ENCODE data around the gene HAPLN2. TPM values are rescaled to one million over a fixed set of nuclear protein-coding genes. Genes with fewer than 3 reads are reported as not detected.

Gene HAPLN2
- polyA plus RNA-seq, 3 donors from 2014 or later = not detected

- Mint-ChIP-seq H3K4me3 (no peak overlapping the region), H3K4me1 (peaks cover 11 to 18% of the 10 kb centered on the region in 2 donors), H3K9me3 (no peaks in the 10 kb centered on the region), H3K27ac (no peak overlapping the region), H3K27me3 (ENCODE audit: low read depth in 3 of 3) (peaks cover 20 to 30% (median 27%) of the 10 kb centered on the region in 3 donors), H3K36me3 (no peaks in the 10 kb centered on the region)
- no peak for DNase-seq
These were observed 19.2 kb downstream of the HAPLN2 start for GRCh38 chr1:156638189-156638985.

- no peaks in the 10 kb centered on the region for H3K36me3 Mint-ChIP-seq
- H3K27me3 Mint-ChIP-seq (ENCODE audit: low read depth in 3 of 3) = peaks cover 14 to 31% (median 28%) of the 10 kb centered on the region in 3 donors
- no peaks in the 10 kb centered on the region for H3K9me3 Mint-ChIP-seq
- peaks cover 15 to 25% of the 10 kb centered on the region in 2 donors for H3K4me1 Mint-ChIP-seq
- no peak for DNase-seq
- no peak overlapping the region for H3K4me3 Mint-ChIP-seq
- H3K27ac Mint-ChIP-seq = no peak overlapping the region
These were observed 20.4 kb downstream of the HAPLN2 start for GRCh38 chr1:156639601-156640101.

- peak overlapping the region; percentile 38 to 59 (median 48) for H3K4me3 Mint-ChIP-seq
- no peak overlapping the region for H3K27ac Mint-ChIP-seq
- no peaks in the 10 kb centered on the region for H3K36me3 Mint-ChIP-seq
- peaks cover 15 to 25% of the 10 kb centered on the region in 2 donors for H3K4me1 Mint-ChIP-seq
- H3K9me3 Mint-ChIP-seq = no peaks in the 10 kb centered on the region
- H3K27me3 Mint-ChIP-seq (ENCODE audit: low read depth in 3 of 3) = peaks cover 18 to 39% (median 38%) of the 10 kb centered on the region in 3 donors
- DNase-seq = no peak
These were observed 21.9 kb downstream of the HAPLN2 start for GRCh38 chr1:156640842-156641706.

- Mint-ChIP-seq H3K9me3 (no peaks in the 10 kb centered on the region), H3K27me3 (ENCODE audit: low read depth in 3 of 3) (peaks cover 20 to 38% (median 34%) of the 10 kb centered on the region in 3 donors), H3K36me3 (no peaks in the 10 kb centered on the region), H3K4me1 (peaks cover 15 to 25% of the 10 kb centered on the region in 2 donors), H3K27ac (no peak within 1 kb of the TSS), H3K4me3 (peak within 1 kb of the TSS; percentile 48 to 70 (median 59))
- DNase-seq = no peak
These were observed 22.6 kb downstream of the HAPLN2 start, which contains the start of gene BCAN for GRCh38 chr1:156641761-156642264. Gene BCAN (plus strand): TSS chr1:156642117. CDS start chr1:156646055, 3,938 bp downstream.

GRCh38 chr1:156642265-156643048 lies 23.2 kb downstream of the HAPLN2 start:
- H3K27me3 Mint-ChIP-seq (ENCODE audit: low read depth in 3 of 3) = peaks cover 20 to 38% (median 34%) of the 10 kb centered on the region in 3 donors
- H3K36me3 Mint-ChIP-seq = no peaks in the 10 kb centered on the region
- peak overlapping the region in 4 of 5 donors; percentile 55 to 70 (median 60) for H3K4me3 Mint-ChIP-seq
- no peak for DNase-seq
- no peaks in the 10 kb centered on the region for H3K9me3 Mint-ChIP-seq
- H3K27ac Mint-ChIP-seq = no peak overlapping the region
- peaks cover 15 to 25% of the 10 kb centered on the region in 2 donors for H3K4me1 Mint-ChIP-seq

GRCh38 chr1:156643049-156643777 lies 24.0 kb downstream of the HAPLN2 start:
- H3K27ac Mint-ChIP-seq = no peak overlapping the region
- H3K4me1 Mint-ChIP-seq = peaks cover 15 to 25% of the 10 kb centered on the region in 2 donors
- H3K27me3 Mint-ChIP-seq (ENCODE audit: low read depth in 3 of 3) = peaks cover 25 to 40% (median 35%) of the 10 kb centered on the region in 3 donors
- no peak for DNase-seq
- peak overlapping the region in 2 of 5 donors; percentile 55 to 56 for H3K4me3 Mint-ChIP-seq
- H3K9me3 Mint-ChIP-seq = no peaks in the 10 kb centered on the region
- no peaks in the 10 kb centered on the region for H3K36me3 Mint-ChIP-seq

- Mint-ChIP-seq H3K9me3 (no peaks in the 10 kb centered on the region), H3K27me3 (ENCODE audit: low read depth in 3 of 3) (peaks cover 23 to 38% (median 35%) of the 10 kb centered on the region in 3 donors), H3K36me3 (no peaks in the 10 kb centered on the region), H3K4me1 (peaks cover 15 to 25% of the 10 kb centered on the region in 2 donors), H3K27ac (no peak overlapping the region), H3K4me3 (peak overlapping the region in 1 of 5 donors; percentile 23)
- DNase-seq = no peak
These were observed 24.5 kb downstream of the HAPLN2 start for GRCh38 chr1:156643778-156644092.

GRCh38 chr1:156644146-156644545 lies 24.9 kb downstream of the HAPLN2 start:
- Mint-ChIP-seq H3K27ac (peak overlapping the region in 1 of 6 donors; percentile 6), H3K9me3 (no peaks in the 10 kb centered on the region), H3K4me3 (no peak overlapping the region), H3K4me1 (peaks cover 15 to 25% of the 10 kb centered on the region in 2 donors), H3K36me3 (no peaks in the 10 kb centered on the region), H3K27me3 (ENCODE audit: low read depth in 3 of 3) (peaks cover 21 to 39% (median 35%) of the 10 kb centered on the region in 3 donors)
- no peak for DNase-seq

GRCh38 chr1:156644640-156645039 lies 25.4 kb downstream of the HAPLN2 start:
- Mint-ChIP-seq H3K4me1 (peaks cover 15 to 25% of the 10 kb centered on the region in 2 donors), H3K27me3 (ENCODE audit: low read depth in 3 of 3) (peaks cover 18 to 37% (median 35%) of the 10 kb centered on the region in 3 donors), H3K36me3 (no peaks in the 10 kb centered on the region), H3K4me3 (no peak overlapping the region), H3K9me3 (no peaks in the 10 kb centered on the region), H3K27ac (peak overlapping the region in 1 of 6 donors; percentile 6)
- DNase-seq = no peak

- no peaks in the 10 kb centered on the region for H3K36me3 Mint-ChIP-seq
- H3K4me3 Mint-ChIP-seq = no peak overlapping the region
- no peak overlapping the region for H3K27ac Mint-ChIP-seq
- DNase-seq = no peak
- peaks cover 15 to 25% of the 10 kb centered on the region in 2 donors for H3K4me1 Mint-ChIP-seq
- H3K27me3 Mint-ChIP-seq (ENCODE audit: low read depth in 3 of 3) = peaks cover 13 to 36% (median 30%) of the 10 kb centered on the region in 3 donors
- no peaks in the 10 kb centered on the region for H3K9me3 Mint-ChIP-seq
These were observed 25.8 kb downstream of the HAPLN2 start for GRCh38 chr1:156645056-156645455.

- Mint-ChIP-seq H3K36me3 (no peaks in the 10 kb centered on the region), H3K4me1 (peaks cover 15 to 25% of the 10 kb centered on the region in 2 donors), H3K9me3 (no peaks in the 10 kb centered on the region), H3K27me3 (ENCODE audit: low read depth in 3 of 3) (peaks cover 15 to 36% (median 28%) of the 10 kb centered on the region in 3 donors), H3K27ac (no peak overlapping the region), H3K4me3 (no peak overlapping the region)
- no peak for DNase-seq
These were observed 26.5 kb downstream of the HAPLN2 start for GRCh38 chr1:156645666-156646065.

- no peak overlapping the region for H3K4me3 Mint-ChIP-seq
- H3K36me3 Mint-ChIP-seq = no peaks in the 10 kb centered on the region
- H3K9me3 Mint-ChIP-seq = no peaks in the 10 kb centered on the region
- no peak overlapping the region for H3K27ac Mint-ChIP-seq
- H3K4me1 Mint-ChIP-seq = peaks cover 12 to 18% of the 10 kb centered on the region in 2 donors
- no peak for DNase-seq
- H3K27me3 Mint-ChIP-seq (ENCODE audit: low read depth in 3 of 3) = peaks cover 15 to 34% (median 17%) of the 10 kb centered on the region in 3 donors
These were observed 27.6 kb downstream of the HAPLN2 start for GRCh38 chr1:156646738-156647211.

All from immature natural killer cell (primary cell).